Urinary bladder (tissue), 4 donors: ENCODE results near the gene IFT81. TPM values are rescaled to one million over a fixed set of nuclear protein-coding genes. Genes with fewer than 3 reads are reported as not detected.
"Not testable (repeated sequence)": the region's sequence is repeated elsewhere in the genome, so short reads cannot be mapped to it uniquely, and the experiment has no call there.

Experiments
- DNase-seq: peaks from one replicate; pipeline ENCODE4 v3.0.0-alpha.2; 2015; ENCODE audit errors: extremely low spot score
- H3K27ac ChIP-seq: one replicate; pipeline ENCODE4 v1.5.1; 2013; ENCODE audit warnings: low read depth, mild to moderate bottlenecking, moderate library complexity
- H3K36me3 ChIP-seq: one replicate; pipeline ENCODE4 v1.6.1; 2013; ENCODE audit warnings: mild to moderate bottlenecking, moderate library complexity; ENCODE audit not compliant: insufficient read depth
- H3K4me1 ChIP-seq: one replicate; pipeline ENCODE4 v1.6.1; 2013; ENCODE audit warnings: mild to moderate bottlenecking, moderate library complexity; ENCODE audit not compliant: insufficient read depth
- H3K4me3 ChIP-seq: one replicate; pipeline ENCODE4 v1.5.1; 2013; ENCODE audit warnings: low read depth, low read length
- WGBS: extraction: QIAGEN DNeasy Blood & Tissue Kit; methylation state at CpG from one replicate; pipeline ENCODE4 v1.1.7; 2013; 5-methylcytosine and 5-hydroxymethylcytosine counted together
- polyA plus RNA-seq: library from polyadenylated mRNA; stranded (reverse); fragments of 200-250 nt; gene quantifications from one replicate; pipeline ENCODE4 v1.2.3, GENCODE V29; 2013
- total RNA-seq: library from RNA; depleted of rRNA; stranded (reverse); fragments of >200 nt; gene quantifications from one replicate; pipeline ENCODE4 v1.2.3, GENCODE V29; 2014
- donor health status: healthy with polysubstance abuse.
- donor health status: healthy.

Gene IFT81
- total and polyA plus RNA-seq, 2 donors: 13.2 to 54.0 TPM

GRCh38 chr12:110223777-110224378 lies 99.7 kb downstream of the IFT81 start:
- DNase-seq: no peak
- H3K36me3 ChIP-seq: no peaks in the 10 kb centered on the region
- H3K4me1 ChIP-seq: no peaks in the 10 kb centered on the region
- H3K27ac ChIP-seq: peak overlapping the region; percentile 67
- 23% methylated on average over 4 of the region's 4 CpGs for WGBS
- no peak overlapping the region for H3K4me3 ChIP-seq

- no peaks in the 10 kb centered on the region for H3K4me1 ChIP-seq
- peak overlapping the region; percentile 80 for H3K27ac ChIP-seq
- WGBS: 24% methylated on average over 10 of the region's 10 CpGs
- H3K36me3 ChIP-seq: no peaks in the 10 kb centered on the region
- peak; percentile 53 for DNase-seq
- peak overlapping the region; percentile 11 for H3K4me3 ChIP-seq
Observed at GRCh38 chr12:110224379-110225304, 100.5 kb downstream of the IFT81 start.

- Histone ChIP-seq H3K4me1 (no peaks in the 10 kb centered on the region), H3K4me3 (no peak overlapping the region), H3K36me3 (no peaks in the 10 kb centered on the region), H3K27ac (no peak overlapping the region)
- DNase-seq: no peak
- WGBS: 94% methylated on average over 3 of the region's 3 CpGs
Observed at GRCh38 chr12:110227138-110227537, 103.0 kb downstream of the IFT81 start.

GRCh38 chr12:110228348-110228747 lies 104.2 kb downstream of the IFT81 start:
- H3K27ac ChIP-seq: not testable (repeated sequence)

GRCh38 chr12:110228756-110229155 lies 104.6 kb downstream of the IFT81 start:
- Histone ChIP-seq H3K27ac (no peak overlapping the region), H3K4me1 (no peaks in the 10 kb centered on the region), H3K4me3 (no peak overlapping the region), H3K36me3 (no peaks in the 10 kb centered on the region)
- WGBS: 77% methylated on average over 1 of the region's 1 CpG
- DNase-seq: no peak

More at GRCh38 chr12:110228348-110228747, 104.2 kb downstream of the IFT81 start:
- WGBS: 96% methylated on average over 4 of the region's 4 CpGs
- not testable (repeated sequence) for H3K4me1 ChIP-seq, H3K36me3 ChIP-seq, DNase-seq, H3K4me3 ChIP-seq

GRCh38 chr12:110229409-110229808 lies 105.3 kb downstream of the IFT81 start:
- H3K36me3 ChIP-seq: no peaks in the 10 kb centered on the region
- DNase-seq: no peak
- peaks cover 2% of the 10 kb centered on the region for H3K4me1 ChIP-seq
- WGBS: 95% methylated on average over 4 of the region's 4 CpGs
- no peak overlapping the region for H3K27ac ChIP-seq
- H3K4me3 ChIP-seq: no peak overlapping the region

GRCh38 chr12:110230655-110231054 lies 106.5 kb downstream of the IFT81 start:
- no peak overlapping the region for H3K4me3 ChIP-seq
- peaks cover 2% of the 10 kb centered on the region for H3K4me1 ChIP-seq
- WGBS: 85% methylated on average over 1 of the region's 1 CpG
- DNase-seq: no peak
- no peaks in the 10 kb centered on the region for H3K36me3 ChIP-seq
- H3K27ac ChIP-seq: no peak overlapping the region

- no peak overlapping the region for H3K27ac ChIP-seq
- H3K4me3 ChIP-seq: no peak overlapping the region
- no peak for DNase-seq
- H3K4me1 ChIP-seq: peaks cover 2% of the 10 kb centered on the region
- H3K36me3 ChIP-seq: no peaks in the 10 kb centered on the region
- 76% methylated on average over 6 of the region's 6 CpGs for WGBS
Observed at GRCh38 chr12:110233212-110233903, 109.2 kb downstream of the IFT81 start.

GRCh38 chr12:110234331-110234751 lies 110.2 kb downstream of the IFT81 start:
- H3K4me1 ChIP-seq: peaks cover 2% of the 10 kb centered on the region
- H3K36me3 ChIP-seq: no peaks in the 10 kb centered on the region
- no peak overlapping the region for H3K4me3 ChIP-seq
- DNase-seq: no peak
- peak overlapping the region; percentile 45 for H3K27ac ChIP-seq
- 37% methylated on average over 2 of the region's 2 CpGs for WGBS

- 14% methylated on average over 3 of the region's 3 CpGs for WGBS
- no peak overlapping the region for H3K27ac ChIP-seq
- H3K4me3 ChIP-seq: no peak overlapping the region
- peaks cover 2% of the 10 kb centered on the region for H3K4me1 ChIP-seq
- DNase-seq: no peak
- no peaks in the 10 kb centered on the region for H3K36me3 ChIP-seq
Observed at GRCh38 chr12:110234755-110235154, 110.6 kb downstream of the IFT81 start.

GRCh38 chr12:110235383-110235782 lies 111.2 kb downstream of the IFT81 start:
- H3K4me1 ChIP-seq: peaks cover 2% of the 10 kb centered on the region
- 85% methylated on average over 1 of the region's 1 CpG for WGBS
- no peak overlapping the region for H3K4me3 ChIP-seq
- H3K36me3 ChIP-seq: no peaks in the 10 kb centered on the region
- H3K27ac ChIP-seq: peak overlapping the region; percentile 10
- no peak for DNase-seq

GRCh38 chr12:110243227-110243626 lies 119.1 kb downstream of the IFT81 start:
- DNase-seq: no peak
- 97% methylated on average over 5 of the region's 5 CpGs for WGBS
- Histone ChIP-seq H3K4me3 (no peak overlapping the region), H3K36me3 (no peaks in the 10 kb centered on the region), H3K4me1 (no peaks in the 10 kb centered on the region), H3K27ac (no peak overlapping the region)

- 92% methylated on average over 12 of the region's 12 CpGs for WGBS
- Histone ChIP-seq H3K4me1 (no peaks in the 10 kb centered on the region), H3K36me3 (no peaks in the 10 kb centered on the region), H3K4me3 (no peak overlapping the region), H3K27ac (no peak overlapping the region)
- no peak for DNase-seq
Observed at GRCh38 chr12:110244372-110244771, 120.2 kb downstream of the IFT81 start.
